Regular cardiac myocyte (primary cell): Measurements from ENCODE around the gene VPS18. TPM values are rescaled to one million over a fixed set of nuclear protein-coding genes. Genes with fewer than 3 reads are reported as not detected.

ENCODE experiments used
- total RNA-seq: library from RNA; depleted of rRNA; stranded (reverse); fragments of >200 nt; gene quantifications from 2 replicates; pipeline ENCODE4 v1.2.3, GENCODE V29; 2014

VPS18 gene, protein sequence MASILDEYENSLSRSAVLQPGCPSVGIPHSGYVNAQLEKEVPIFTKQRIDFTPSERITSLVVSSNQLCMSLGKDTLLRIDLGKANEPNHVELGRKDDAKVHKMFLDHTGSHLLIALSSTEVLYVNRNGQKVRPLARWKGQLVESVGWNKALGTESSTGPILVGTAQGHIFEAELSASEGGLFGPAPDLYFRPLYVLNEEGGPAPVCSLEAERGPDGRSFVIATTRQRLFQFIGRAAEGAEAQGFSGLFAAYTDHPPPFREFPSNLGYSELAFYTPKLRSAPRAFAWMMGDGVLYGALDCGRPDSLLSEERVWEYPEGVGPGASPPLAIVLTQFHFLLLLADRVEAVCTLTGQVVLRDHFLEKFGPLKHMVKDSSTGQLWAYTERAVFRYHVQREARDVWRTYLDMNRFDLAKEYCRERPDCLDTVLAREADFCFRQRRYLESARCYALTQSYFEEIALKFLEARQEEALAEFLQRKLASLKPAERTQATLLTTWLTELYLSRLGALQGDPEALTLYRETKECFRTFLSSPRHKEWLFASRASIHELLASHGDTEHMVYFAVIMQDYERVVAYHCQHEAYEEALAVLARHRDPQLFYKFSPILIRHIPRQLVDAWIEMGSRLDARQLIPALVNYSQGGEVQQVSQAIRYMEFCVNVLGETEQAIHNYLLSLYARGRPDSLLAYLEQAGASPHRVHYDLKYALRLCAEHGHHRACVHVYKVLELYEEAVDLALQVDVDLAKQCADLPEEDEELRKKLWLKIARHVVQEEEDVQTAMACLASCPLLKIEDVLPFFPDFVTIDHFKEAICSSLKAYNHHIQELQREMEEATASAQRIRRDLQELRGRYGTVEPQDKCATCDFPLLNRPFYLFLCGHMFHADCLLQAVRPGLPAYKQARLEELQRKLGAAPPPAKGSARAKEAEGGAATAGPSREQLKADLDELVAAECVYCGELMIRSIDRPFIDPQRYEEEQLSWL
- total RNA-seq, result 47.9 and 49.5 TPM in 2 replicates

DNA sequence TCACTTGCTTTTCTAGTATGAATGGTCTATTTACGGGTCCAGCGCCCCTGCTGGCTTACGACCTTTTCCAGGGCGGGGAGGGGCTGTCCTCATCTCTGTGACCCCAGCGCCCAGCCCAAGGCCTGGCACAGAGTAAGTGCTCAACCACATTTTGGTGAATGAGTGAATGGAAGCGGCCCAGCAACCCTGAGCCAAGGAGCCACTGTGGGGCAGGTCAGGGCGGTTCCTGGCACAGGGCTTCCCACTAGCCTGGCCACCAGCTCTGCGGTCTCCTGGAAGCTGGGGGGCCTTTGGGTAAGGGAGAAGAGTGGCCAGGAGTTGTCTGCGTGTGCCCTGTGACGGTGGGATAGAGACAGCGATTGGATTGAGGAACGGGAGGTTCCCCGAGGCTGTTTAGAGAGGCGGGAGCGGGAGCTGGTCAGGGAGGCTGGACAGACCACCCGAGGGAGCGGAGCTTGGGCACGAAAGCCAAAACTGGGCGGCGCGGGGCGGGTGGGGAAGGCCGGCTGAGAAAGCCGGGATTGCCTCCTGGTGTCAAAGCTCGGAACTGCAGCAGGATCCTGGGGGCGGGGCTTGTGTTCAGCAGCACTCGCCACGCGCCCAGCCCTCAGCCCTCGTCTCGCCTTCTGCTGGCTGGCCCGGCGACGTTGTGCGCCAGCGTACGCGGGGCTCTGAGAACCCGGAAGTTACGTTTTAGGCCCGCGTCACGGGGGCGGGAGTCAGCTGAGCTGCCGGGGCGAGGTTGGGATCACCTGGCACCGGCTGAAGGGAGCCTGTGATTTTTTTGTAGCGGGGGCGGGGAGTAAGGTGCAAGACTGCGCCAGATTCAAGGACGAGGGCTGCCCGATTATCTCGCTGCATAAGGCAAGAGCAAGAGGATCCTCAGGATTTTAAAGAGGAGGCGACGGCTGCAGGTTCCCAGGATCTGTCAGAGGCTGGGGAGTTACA lies at the start of gene VPS18:
Gene VPS18, plus strand, starts transcription at position 718 of the 948 bp plus-strand sequence. CDS start 319 bp downstream, outside the sequence.

DNA sequence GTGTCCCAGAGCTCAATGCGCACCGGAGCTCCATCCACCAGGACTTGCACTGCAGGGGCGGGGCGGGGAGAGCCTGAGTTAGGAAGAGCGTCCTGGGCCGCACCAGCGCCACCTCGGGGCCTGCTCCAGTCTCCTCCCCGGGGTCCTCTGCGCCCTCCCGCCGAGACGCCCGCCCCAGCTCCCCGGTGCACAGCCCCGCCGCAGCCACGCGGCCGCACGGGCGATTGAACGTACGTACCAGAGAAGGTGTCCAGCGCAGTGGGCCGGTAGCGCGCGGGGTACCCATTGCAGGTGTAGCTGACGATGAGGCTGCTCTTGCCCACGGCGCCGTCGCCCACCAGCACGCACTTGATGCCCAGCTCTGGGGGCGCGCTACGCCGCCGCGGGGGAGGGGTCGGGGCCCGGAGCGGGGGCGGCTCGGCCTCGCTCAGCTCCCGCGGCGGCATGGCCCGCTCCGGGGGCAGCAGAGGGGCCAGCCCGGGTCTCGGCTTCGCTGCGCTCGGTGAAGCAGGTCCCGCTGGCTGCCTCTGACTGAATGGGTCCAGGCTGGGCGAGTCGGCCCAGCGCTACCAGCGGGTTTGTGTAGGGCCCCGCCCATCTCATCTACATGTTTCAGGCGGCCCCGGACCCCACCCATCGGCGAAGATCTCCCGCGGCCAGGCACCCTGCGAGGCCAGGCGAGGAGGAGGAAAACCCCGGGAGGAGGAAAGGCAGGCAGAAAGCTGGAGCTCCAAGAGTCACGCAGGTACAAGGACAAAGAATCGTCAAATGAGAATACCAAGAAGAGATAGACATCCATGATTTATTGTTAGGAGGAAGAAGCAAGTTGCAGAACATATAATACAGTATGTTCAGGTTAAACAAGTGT lies 20.3 kb upstream of the VPS18 start, which contains the start of gene RHOV:
Gene RHOV, minus strand, starts transcription at position 541 of the 868 bp plus-strand sequence. Its CDS starts 95 bp downstream, at position 446.

DNA sequence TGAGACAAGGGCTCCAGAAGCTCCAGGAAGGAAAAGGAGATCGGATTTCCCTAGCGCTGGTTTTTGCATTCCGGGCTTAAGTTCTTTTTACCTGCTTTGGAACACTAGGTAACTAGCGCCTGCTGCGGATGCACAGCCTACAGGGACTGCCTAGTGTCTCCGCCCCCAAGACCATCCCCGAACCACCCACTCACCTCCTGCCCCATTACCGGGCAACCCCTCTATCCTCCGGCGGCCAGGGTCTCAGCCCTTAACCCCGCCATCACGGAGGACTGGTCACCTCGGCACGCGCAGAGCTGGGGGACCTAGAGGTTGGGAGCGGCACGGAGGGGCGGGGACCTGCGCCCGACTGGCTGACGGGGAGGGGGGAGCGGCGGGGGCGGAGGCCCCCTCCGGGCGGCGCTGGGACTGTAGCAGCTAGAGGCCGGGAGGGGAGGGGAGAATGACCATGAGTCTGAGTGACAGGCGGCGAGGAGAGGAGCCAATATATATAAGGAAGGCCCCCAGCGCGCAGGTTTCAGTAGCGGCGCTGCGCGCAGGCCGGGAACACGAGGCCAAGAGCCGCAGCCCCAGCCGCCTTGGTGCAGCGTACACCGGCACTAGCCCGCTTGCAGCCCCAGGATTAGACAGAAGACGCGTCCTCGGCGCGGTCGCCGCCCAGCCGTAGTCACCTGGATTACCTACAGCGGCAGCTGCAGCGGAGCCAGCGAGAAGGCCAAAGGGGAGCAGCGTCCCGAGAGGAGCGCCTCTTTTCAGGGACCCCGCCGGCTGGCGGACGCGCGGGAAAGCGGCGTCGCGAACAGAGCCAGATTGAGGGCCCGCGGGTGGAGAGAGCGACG lies 34.8 kb downstream of the VPS18 start, which contains the start of gene DLL4:
Gene DLL4, plus strand, starts transcription at position 520 of the 839 bp plus-strand sequence. CDS start 329 bp downstream, outside the sequence.

DNA sequence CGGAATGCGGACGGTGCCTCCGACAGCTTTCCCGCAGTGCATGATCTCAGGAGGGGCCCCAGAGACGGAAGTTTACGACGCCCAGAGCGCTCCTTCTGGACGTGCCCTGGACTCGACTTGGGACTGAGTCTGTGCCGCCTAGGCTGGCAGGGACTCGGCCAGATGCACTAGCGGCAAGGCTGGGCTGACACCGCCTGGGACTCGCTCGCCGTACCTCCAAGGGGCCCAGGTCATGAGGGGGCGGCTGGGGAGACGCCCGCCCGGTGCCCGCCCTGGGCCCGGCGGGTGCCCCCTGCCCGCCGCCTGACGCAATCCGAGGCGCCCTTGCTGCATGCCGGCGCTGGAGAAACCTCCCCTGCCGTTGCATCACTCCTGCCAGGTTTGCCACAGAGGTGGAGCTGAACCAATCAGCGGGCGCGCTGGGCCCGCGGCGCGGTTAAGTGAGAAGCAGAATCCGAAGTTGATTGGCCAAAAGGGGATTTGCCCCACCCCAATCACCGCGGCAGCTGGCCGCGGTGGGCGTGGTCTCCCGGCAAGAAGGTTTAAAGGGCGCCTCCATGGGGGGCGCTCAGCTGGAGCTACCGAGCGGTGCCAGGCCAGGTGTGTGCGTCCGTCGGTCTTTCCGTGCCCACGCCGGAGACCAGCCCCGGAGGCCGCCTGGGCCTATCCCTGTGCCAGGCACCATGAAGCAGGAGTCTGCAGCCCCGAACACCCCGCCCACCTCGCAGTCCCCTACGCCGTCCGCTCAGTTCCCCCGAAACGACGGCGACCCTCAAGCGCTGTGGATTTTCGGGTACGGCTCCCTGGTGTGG lies 58.9 kb downstream of the VPS18 start, which contains the start of gene CHAC1:
Gene CHAC1, plus strand, starts transcription at position 571 of the 812 bp plus-strand sequence. Its CDS starts 113 bp downstream, at position 684.

Other genes starting within 250 kb of the VPS18 start
- 1.1 and 14.2 TPM in 2 replicates for gene RAD51, start 199.3 kb upstream of the VPS18 start, total RNA-seq
- gene RMDN3, start 139.2 kb upstream of the VPS18 start, total RNA-seq, result 29.6 and 40.5 TPM in 2 replicates
- gene GCHFR, start 130.4 kb upstream of the VPS18 start, total RNA-seq, result 0.38 and 2.0 TPM in 2 replicates
- gene C15orf62, start 124.5 kb upstream of the VPS18 start, total RNA-seq, result not detected in 2 replicates
- 13.5 and 21.7 TPM in 2 replicates for gene ZFYVE19, start 87.4 kb upstream of the VPS18 start, total RNA-seq
- 11.0 and 26.6 TPM in 2 replicates for gene DNAJC17, start 87.0 kb upstream of the VPS18 start, total RNA-seq
- gene PPP1R14D, start 65.7 kb upstream of the VPS18 start, total RNA-seq, result not detected in 2 replicates
- gene SPINT1, start 50.4 kb upstream of the VPS18 start, total RNA-seq, result 0.28 and 0.58 TPM in 2 replicates
- gene RHOV, start 20.2 kb upstream of the VPS18 start, total RNA-seq, result not detected in 2 replicates
- 0.28 and 0.38 TPM in 2 replicates for gene DLL4, start 34.9 kb downstream of the VPS18 start, total RNA-seq
- 3.9 and 6.5 TPM in 2 replicates for gene CHAC1, start 59.0 kb downstream of the VPS18 start, total RNA-seq
- gene INO80, start 221.8 kb downstream of the VPS18 start, total RNA-seq, result 27.6 and 30.9 TPM in 2 replicates